Measurements from ENCODE around the gene KIAA0586. TPM values are rescaled to one million over a fixed set of nuclear protein-coding genes. Genes with fewer than 3 reads are reported as not detected.
A peak's percentile ranks its signal among the peaks of the same experiment; 100 is the strongest.
"Not testable (repeated sequence)": the region's sequence is repeated elsewhere in the genome, so short reads cannot be mapped to it uniquely, and the experiment has no call there.

Gene KIAA0586
- total and polyA plus RNA-seq, 2 experiments from 2014 or later, result 8.3 to 18.9 TPM

- no peaks in the 10 kb centered on the region for H3K4me1 ChIP-seq (ENCODE audit: low read depth)
- no peaks in the 10 kb centered on the region for H3K9me3 ChIP-seq (ENCODE audit: low read depth)
- no peak for DNase-seq (ENCODE audit: low read depth in 1 of 2, low spot score in 1 of 2)
- no peak for TF ChIP-seq CTCF (IDR thresholded peaks at IDR 0.05; ENCODE audit: low read depth, low read length)
- H3K27ac ChIP-seq, result no peak overlapping the region
- peaks cover 29% of the 10 kb centered on the region for H3K36me3 ChIP-seq
- no peak overlapping the region for H3K4me3 ChIP-seq
- no peaks in the 10 kb centered on the region for H3K27me3 ChIP-seq
These were observed 64.5 kb downstream of the KIAA0586 start for GRCh38 chr14:58492044-58492443.

GRCh38 chr14:58501214-58501816 is 73.8 kb downstream of the KIAA0586 start:
- no peak overlapping the region for H3K27ac ChIP-seq
- peak; percentile 81 for TF ChIP-seq CTCF (IDR thresholded peaks at IDR 0.05; ENCODE audit: low read depth, low read length)
- peaks cover 10% of the 10 kb centered on the region for H3K4me1 ChIP-seq (ENCODE audit: low read depth)
- no peaks in the 10 kb centered on the region for H3K27me3 ChIP-seq
- peaks cover 16% of the 10 kb centered on the region for H3K36me3 ChIP-seq
- H3K9me3 ChIP-seq (ENCODE audit: low read depth), result no peaks in the 10 kb centered on the region
- peak; percentile 83 to 90 for DNase-seq (ENCODE audit: low read depth in 1 of 2, low spot score in 1 of 2)
- no peak overlapping the region for H3K4me3 ChIP-seq

GRCh38 chr14:58513272-58513671 is 85.8 kb downstream of the KIAA0586 start:
- Histone ChIP-seq H3K36me3 (no peaks in the 10 kb centered on the region), H3K4me3 (no peak overlapping the region), H3K27me3 (no peaks in the 10 kb centered on the region), H3K27ac (no peak overlapping the region), H3K4me1 (ENCODE audit: low read depth) (peaks cover 20% of the 10 kb centered on the region), H3K9me3 (ENCODE audit: low read depth) (no peaks in the 10 kb centered on the region)
- no peak for DNase-seq (ENCODE audit: low read depth in 1 of 2, low spot score in 1 of 2)
- no peak for TF ChIP-seq CTCF (IDR thresholded peaks at IDR 0.05; ENCODE audit: low read depth, low read length)

GRCh38 chr14:58517592-58517991 is 90.1 kb downstream of the KIAA0586 start:
- H3K36me3 ChIP-seq, result no peaks in the 10 kb centered on the region
- TF ChIP-seq CTCF (IDR thresholded peaks at IDR 0.05; ENCODE audit: low read depth, low read length), result no peak
- no peaks in the 10 kb centered on the region for H3K9me3 ChIP-seq (ENCODE audit: low read depth)
- no peaks in the 10 kb centered on the region for H3K27me3 ChIP-seq
- H3K27ac ChIP-seq, result no peak overlapping the region
- DNase-seq (ENCODE audit: low read depth in 1 of 2, low spot score in 1 of 2), result no peak
- H3K4me3 ChIP-seq, result no peak overlapping the region
- peaks cover 11% of the 10 kb centered on the region for H3K4me1 ChIP-seq (ENCODE audit: low read depth)

GRCh38 chr14:58525691-58526090 is 98.2 kb downstream of the KIAA0586 start:
- not testable (repeated sequence) for DNase-seq (ENCODE audit: low read depth in 1 of 2, low spot score in 1 of 2); H3K4me3 ChIP-seq; H3K36me3 ChIP-seq; H3K27ac ChIP-seq; H3K9me3 ChIP-seq (ENCODE audit: low read depth); H3K27me3 ChIP-seq; H3K4me1 ChIP-seq (ENCODE audit: low read depth)

- H3K36me3 ChIP-seq, result no peaks in the 10 kb centered on the region
- TF ChIP-seq CTCF (IDR thresholded peaks at IDR 0.05; ENCODE audit: low read depth, low read length), result no peak
- no peaks in the 10 kb centered on the region for H3K9me3 ChIP-seq (ENCODE audit: low read depth)
- peak; percentile 85 to 88 for DNase-seq (ENCODE audit: low read depth in 1 of 2, low spot score in 1 of 2)
- peak overlapping the region; percentile 98 for H3K27ac ChIP-seq
- H3K4me1 ChIP-seq (ENCODE audit: low read depth), result peaks cover 35% of the 10 kb centered on the region
- H3K4me3 ChIP-seq, result no peak overlapping the region
- no peaks in the 10 kb centered on the region for H3K27me3 ChIP-seq
These were observed 105.9 kb downstream of the KIAA0586 start for GRCh38 chr14:58533446-58533845.

All from cardiac muscle cell (in vitro differentiated cells and primary cell).